Activated T-helper 1 cell treated with anti-CD3 and anti-CD28 coated beads, Interleukin-12 subunit alpha, Interleukin-12 subunit beta, Interleukin-2, Interleukin-4 antibody, amounts not matched to agents 30 ng/mL and 10 ng/mL and 1 ng/mL, durations not matched to agents 14 hours and 24 hours and 36 hours (primary cell): ENCODE results near the gene MZB1. TPM values are rescaled to one million over a fixed set of nuclear protein-coding genes. Genes with fewer than 3 reads are reported as not detected.

Experiments
- DNase-seq: peaks from one replicate; pipeline ENCODE4 v3.0.0; 2021; ENCODE audit warnings: low spot score
- H3K27ac Mint-ChIP-seq: one replicate; pipeline ENCODE4 v1.8.0; 2021; ENCODE audit warnings: mild to moderate bottlenecking, mixed read lengths
- H3K27me3 Mint-ChIP-seq: one replicate; pipeline ENCODE4 v1.8.0; 2022; ENCODE audit warnings: mild to moderate bottlenecking, moderate library complexity, mixed read lengths; ENCODE audit not compliant: insufficient read depth
- H3K36me3 Mint-ChIP-seq: one replicate; pipeline ENCODE4 v1.8.0; 2021; ENCODE audit warnings: low read depth, mixed read lengths
- H3K4me1 Mint-ChIP-seq: one replicate; pipeline ENCODE4 v1.8.0; 2021; ENCODE audit warnings: low read depth, mixed read lengths
- H3K4me3 Mint-ChIP-seq: one replicate; pipeline ENCODE4 v1.8.0; 2021; ENCODE audit warnings: mild to moderate bottlenecking, moderate library complexity, mixed read lengths
- H3K9me3 Mint-ChIP-seq: one replicate; pipeline ENCODE4 v1.8.0; 2021; ENCODE audit warnings: mixed read lengths
- intact Hi-C: fragments of 100-400 bp; cut with micrococcal nuclease; formaldehyde crosslinking; loops from one replicate; pipeline ENCODE4 v1.15.1; 2024
- total RNA-seq: library from RNA; stranded (reverse); gene quantifications from 2 replicates; pipeline ENCODE4 v1.2.3, GENCODE V29; 2022

The MZB1 gene
- total RNA-seq, 1 donor from 2014 or later: 38.8 TPM

- Mint-ChIP-seq H3K27me3 (no peaks in the 10 kb centered on the region), H3K27ac (peak overlapping the region; percentile 86), H3K4me3 (peak overlapping the region; percentile 68), H3K9me3 (no peaks in the 10 kb centered on the region), H3K4me1 (peaks cover 66% of the 10 kb centered on the region), H3K36me3 (peaks cover 6% of the 10 kb centered on the region)
- DNase-seq: no peak
- intact Hi-C loops: loop anchor here (2.0 kb wide), 1 partner anchor 15 kb away; no protein-coding TSS in a partner anchor
These were observed 4.4 kb downstream of the MZB1 start for GRCh38 chr5:139385061-139386049.

DNA sequence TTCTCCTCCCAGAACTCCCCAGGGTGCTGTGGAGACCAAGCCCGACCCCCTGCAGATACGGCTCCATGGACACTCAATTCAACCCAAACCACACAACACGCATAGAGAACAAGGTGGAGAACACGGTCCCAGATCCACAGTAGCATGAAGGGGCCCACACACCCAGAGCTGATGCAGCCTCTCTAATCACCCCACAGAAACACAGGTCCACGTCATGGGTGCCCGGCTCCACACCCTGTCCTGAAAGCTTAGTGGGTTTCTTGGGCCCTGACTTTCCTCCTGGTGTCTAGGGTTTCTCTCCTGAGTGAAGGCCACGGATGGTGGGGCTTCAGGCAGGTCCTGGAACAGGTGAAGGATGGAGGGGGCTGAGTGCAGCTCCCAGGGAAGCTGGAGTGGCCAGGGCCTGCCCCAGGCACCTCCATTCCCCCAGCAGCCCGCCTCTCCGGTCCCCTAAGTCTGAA, 5.1 kb downstream of the MZB1 start:
- Mint-ChIP-seq H3K27me3 (no peaks in the 10 kb centered on the region), H3K27ac (peak overlapping the region; percentile 86), H3K4me3 (peak overlapping the region; percentile 68), H3K9me3 (no peaks in the 10 kb centered on the region), H3K4me1 (peaks cover 58% of the 10 kb centered on the region), H3K36me3 (peaks cover 6% of the 10 kb centered on the region)
- DNase-seq: no peak
- intact Hi-C loops: loop anchor here (2.0 kb wide), 1 partner anchor 14 kb away; no protein-coding TSS in a partner anchor

DNA sequence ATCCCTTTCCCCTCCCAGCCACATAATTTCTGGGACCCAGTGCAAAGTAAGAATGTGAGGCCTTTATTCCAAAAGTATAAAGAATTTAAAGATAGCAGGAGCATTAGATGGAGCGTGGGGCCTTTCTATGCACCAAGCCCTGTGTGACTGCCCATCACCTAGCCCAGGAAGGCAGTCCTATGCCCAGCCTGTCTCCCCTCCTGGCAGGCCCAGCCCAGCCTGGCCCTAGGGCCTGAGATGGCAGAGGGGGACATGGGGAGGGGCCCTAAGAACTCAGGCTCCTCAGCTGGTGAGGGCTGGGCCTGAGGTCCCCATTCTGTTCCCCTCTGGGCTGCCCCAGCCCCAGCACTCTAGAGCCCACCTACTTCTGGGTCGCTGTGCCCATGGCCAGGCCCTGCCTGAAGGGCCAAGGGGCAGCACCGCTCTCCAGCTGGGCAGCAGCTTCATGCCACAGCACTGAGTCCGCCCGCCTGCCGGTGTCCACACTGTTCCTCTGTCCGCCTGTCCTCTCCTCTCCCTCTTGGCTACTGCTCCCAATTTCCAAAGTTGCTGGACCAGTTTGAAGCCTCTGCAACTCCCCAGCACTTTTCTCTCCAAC, 5.6 kb downstream of the MZB1 start:
- intact Hi-C loops: loop anchor here (2.0 kb wide), 1 partner anchor 13 kb away; no protein-coding TSS in a partner anchor
- Mint-ChIP-seq H3K4me3 (peak overlapping the region; percentile 1), H3K36me3 (peaks cover 3% of the 10 kb centered on the region), H3K27me3 (no peaks in the 10 kb centered on the region), H3K9me3 (no peaks in the 10 kb centered on the region), H3K4me1 (peaks cover 53% of the 10 kb centered on the region), H3K27ac (peak overlapping the region; percentile 86)
- no peak for DNase-seq

DNA sequence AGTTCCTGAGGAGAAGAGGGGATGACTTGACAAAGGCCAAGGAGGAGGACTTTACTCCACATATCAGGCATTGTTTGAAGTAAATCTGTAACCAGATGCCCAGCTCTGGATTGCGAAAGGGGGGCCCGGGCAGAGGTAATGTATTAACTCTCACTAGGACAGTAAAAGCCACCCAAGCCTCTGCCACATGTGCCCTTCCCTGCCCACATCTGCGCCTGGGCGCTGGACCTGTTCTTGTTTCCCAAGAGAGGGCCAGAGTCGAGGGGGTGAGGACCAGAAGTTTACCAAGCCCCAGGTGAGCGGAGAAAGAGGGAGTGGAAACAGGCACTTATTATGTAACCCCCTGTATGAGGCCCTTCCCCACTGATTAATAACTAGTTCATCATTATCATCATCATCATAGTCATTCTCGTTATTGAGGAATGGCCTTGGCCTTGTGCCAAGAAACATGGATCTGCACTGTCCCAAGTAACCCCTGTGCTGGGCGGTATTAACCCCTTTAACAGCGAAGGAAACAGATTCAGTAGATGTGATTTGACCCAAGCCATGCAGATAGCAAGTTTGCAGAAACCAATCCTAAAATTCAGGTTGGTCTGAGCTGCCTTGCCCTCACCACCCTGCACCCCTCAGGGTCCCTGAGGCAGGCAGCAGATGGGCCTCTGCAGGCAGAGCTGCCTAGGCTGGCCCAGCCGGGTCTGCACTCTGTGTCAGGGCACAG, 6.3 kb downstream of the MZB1 start, which contains the start of gene SLC23A1:
TSS of gene SLC23A1 (minus strand) at position 23 of the 718 bp plus-strand sequence. CDS start 44 bp downstream, outside the sequence.
- Mint-ChIP-seq H3K9me3 (no peaks in the 10 kb centered on the region), H3K4me3 (no peak within 1 kb of the TSS), H3K27me3 (no peaks in the 10 kb centered on the region)

DNA sequence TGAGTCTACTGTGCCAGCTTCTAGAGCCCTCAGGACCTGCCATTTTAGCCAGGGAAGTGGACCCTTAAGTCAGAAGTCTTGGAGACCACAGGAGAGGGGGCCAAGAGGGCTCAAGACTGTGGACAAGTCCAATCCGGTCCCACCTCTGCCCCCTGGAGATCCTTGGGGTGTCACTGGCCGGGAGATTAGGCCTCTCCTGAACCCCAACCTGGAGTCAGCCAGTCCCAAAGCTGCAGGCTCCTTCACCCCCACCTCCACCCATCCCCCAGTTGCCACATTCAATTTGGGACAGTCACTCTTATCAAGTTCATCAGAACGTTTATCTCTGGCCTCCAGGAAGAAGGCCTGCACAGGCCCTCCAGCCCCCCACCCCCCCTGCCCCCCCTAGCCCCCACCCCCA, 6.9 kb downstream of the MZB1 start:
- DNase-seq: no peak
- H3K36me3 Mint-ChIP-seq: no peaks in the 10 kb centered on the region
- intact Hi-C loops: no loop called here
- H3K27me3 Mint-ChIP-seq: no peaks in the 10 kb centered on the region
- no peaks in the 10 kb centered on the region for H3K9me3 Mint-ChIP-seq
- peaks cover 44% of the 10 kb centered on the region for H3K4me1 Mint-ChIP-seq
- H3K4me3 Mint-ChIP-seq: no peak overlapping the region
- H3K27ac Mint-ChIP-seq: no peak overlapping the region

More for the DNA sequence above, 6.3 kb downstream of the MZB1 start, which contains the start of gene SLC23A1:
- H3K4me1 Mint-ChIP-seq: peaks cover 50% of the 10 kb centered on the region
- H3K27ac Mint-ChIP-seq: peak within 1 kb of the TSS; percentile 55
- intact Hi-C loops: no loop called here
- DNase-seq: no peak
- peaks cover 3% of the 10 kb centered on the region for H3K36me3 Mint-ChIP-seq

DNA sequence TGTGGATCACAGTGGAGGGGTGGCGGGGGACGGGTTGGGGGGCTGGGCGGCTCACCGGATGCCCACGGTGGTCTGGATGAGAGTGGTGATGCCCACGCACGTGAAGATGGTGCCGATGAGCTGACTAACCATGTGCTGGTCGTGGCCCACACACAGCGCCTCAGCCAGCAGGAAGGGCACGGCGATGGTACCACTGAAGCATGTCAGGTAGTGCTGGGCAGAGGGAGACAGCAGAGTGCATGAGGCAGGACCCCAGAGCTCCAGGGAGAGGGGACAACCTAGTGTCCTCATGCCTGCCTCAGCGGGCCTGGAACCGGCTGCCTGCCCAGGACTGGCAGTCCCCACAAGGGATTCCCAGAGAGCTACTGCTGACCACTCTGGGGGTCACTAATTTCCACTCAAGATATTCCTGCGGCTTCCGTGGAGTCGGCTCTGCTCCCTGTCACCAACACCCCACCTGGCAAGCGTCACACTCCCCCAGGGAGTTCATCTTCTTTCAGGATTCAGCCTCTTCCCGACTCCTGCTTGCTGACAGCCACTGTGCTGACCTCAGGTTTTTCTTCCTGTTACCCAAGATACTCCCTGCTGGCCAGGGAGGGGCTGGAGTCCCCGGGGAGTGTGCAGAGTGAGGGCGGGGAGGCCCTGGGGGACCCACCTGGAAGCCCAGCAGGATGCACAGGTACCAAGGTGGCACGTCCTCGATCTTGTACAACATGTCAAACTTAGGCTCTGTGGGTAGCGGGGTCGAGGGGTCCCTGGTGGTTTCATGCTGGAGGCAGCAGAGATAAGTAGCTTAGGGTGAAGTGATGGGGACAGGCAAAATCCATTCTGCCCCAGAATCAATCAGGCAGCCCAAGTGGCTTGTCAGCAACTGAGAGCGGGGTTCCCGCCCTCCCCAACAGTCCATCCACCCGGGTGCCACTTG, 7.6 kb downstream of the MZB1 start:
- intact Hi-C loops: no loop called here
- Mint-ChIP-seq H3K36me3 (peaks cover 4% of the 10 kb centered on the region), H3K27ac (no peak overlapping the region), H3K27me3 (no peaks in the 10 kb centered on the region), H3K9me3 (no peaks in the 10 kb centered on the region), H3K4me3 (no peak overlapping the region), H3K4me1 (peaks cover 40% of the 10 kb centered on the region)
- DNase-seq: no peak

DNA sequence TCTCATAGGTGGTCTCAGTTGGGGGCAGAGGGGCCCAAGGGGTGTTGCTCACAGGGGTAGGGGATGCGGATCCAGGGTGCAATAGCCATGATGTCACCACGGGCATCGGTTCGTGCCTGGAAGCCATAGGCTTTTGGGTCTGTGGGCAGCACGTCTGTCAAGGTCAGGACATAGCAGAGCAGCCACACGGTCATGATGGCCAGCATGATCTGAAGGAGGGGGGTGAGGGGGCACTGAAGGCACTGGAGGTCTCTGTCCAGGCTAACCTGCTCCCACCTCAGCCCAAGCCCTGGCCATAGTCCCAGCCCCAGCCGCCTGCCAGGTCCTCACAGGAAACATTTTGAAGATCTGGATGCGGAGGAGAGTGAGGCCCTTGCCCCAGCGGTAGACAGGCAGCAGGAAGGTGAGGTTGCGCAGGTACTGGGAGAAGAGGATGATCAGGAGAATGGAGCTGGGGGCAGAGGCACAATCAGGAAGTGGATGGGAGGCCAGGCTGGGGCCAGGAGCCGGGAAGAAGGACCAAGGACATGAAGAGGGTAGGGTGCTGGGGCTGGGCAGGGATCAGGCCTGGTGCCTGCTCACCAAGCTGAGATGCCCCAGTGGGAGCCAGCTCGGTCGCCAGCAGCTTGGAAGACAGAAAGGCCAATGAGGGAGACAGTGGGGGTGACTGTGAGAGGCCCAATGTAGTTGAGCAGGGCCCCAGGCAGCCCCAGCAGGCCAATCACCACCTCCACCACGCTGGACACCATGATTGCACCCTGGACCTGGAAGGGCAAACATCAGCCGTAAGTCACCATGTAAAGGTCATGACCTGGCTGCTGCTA, 9.9 kb downstream of the MZB1 start:
- Mint-ChIP-seq H3K27me3 (no peaks in the 10 kb centered on the region), H3K9me3 (no peaks in the 10 kb centered on the region), H3K4me1 (peaks cover 17% of the 10 kb centered on the region), H3K36me3 (peaks cover 4% of the 10 kb centered on the region), H3K4me3 (no peak overlapping the region), H3K27ac (peak overlapping the region; percentile 1)
- intact Hi-C loops: loop anchor here (10.0 kb wide), 1 partner anchor 555 kb away; no protein-coding TSS in a partner anchor
- DNase-seq: no peak

DNA sequence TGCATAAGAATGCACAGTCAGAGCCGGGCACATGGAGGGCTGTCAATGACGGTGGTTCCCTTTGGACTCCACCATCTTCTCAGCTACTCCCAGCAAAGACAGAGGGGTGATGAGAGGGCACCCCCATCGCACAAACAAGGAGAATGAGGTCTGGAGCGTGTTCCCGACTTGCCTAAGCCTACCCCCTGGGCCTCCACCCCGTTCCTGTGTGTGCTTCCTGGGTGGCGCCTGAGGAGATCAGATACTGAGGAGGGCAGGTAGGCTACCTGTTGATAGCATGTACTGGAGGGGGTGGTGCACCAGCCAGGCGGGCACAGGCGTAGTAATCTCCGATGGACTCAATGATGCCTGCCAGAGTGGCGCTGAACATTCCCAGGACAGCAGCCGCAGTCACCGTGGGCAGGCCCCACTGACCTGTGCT, 10.8 kb downstream of the MZB1 start:
- Mint-ChIP-seq H3K27me3 (no peaks in the 10 kb centered on the region), H3K4me3 (no peak overlapping the region), H3K4me1 (peaks cover 8% of the 10 kb centered on the region), H3K27ac (peak overlapping the region; percentile 1), H3K36me3 (peaks cover 5% of the 10 kb centered on the region), H3K9me3 (no peaks in the 10 kb centered on the region)
- DNase-seq: no peak
- intact Hi-C loops: loop anchor here (10.0 kb wide), 1 partner anchor 554 kb away; no protein-coding TSS in a partner anchor

GRCh38 chr5:139378101-139378825, 11.4 kb downstream of the MZB1 start:
- no peak overlapping the region for H3K4me3 Mint-ChIP-seq
- H3K4me1 Mint-ChIP-seq: peaks cover 1% of the 10 kb centered on the region
- no peaks in the 10 kb centered on the region for H3K9me3 Mint-ChIP-seq
- no peak for DNase-seq
- H3K27ac Mint-ChIP-seq: no peak overlapping the region
- H3K27me3 Mint-ChIP-seq: no peaks in the 10 kb centered on the region
- H3K36me3 Mint-ChIP-seq: peaks cover 9% of the 10 kb centered on the region
- intact Hi-C loops: loop anchor here (10.0 kb wide), 1 partner anchor 553 kb away; no protein-coding TSS in a partner anchor

- Mint-ChIP-seq H3K4me1 (peaks cover 3% of the 10 kb centered on the region), H3K36me3 (peaks cover 14% of the 10 kb centered on the region), H3K27ac (no peak overlapping the region), H3K4me3 (no peak overlapping the region), H3K9me3 (no peaks in the 10 kb centered on the region), H3K27me3 (no peaks in the 10 kb centered on the region)
- intact Hi-C loops: loop anchor here (10.0 kb wide), 1 partner anchor 552 kb away; no protein-coding TSS in a partner anchor
- DNase-seq: no peak
These were observed 12.5 kb downstream of the MZB1 start for GRCh38 chr5:139377226-139377625.
